SU-DHL-6 (cell line): Measurements from ENCODE around the gene POLD4.

Source experiments
- H2AFZ ChIP-seq: fragments of 200-600 bp; sonication (generic); 2 replicates; pipeline ENCODE4 v1.6.1; 2014; ENCODE audit warnings: low read depth, mild to moderate bottlenecking, moderate library complexity, mixed read lengths, antibody characterized with exemption, low read length; ENCODE audit not compliant: severe bottlenecking
- H3F3A ChIP-seq: fragments of 200-600 bp; shearing (Covaris generic); 2 replicates; pipeline ENCODE4 v1.6.0; 2016; ENCODE audit warnings: antibody characterized with exemption, mild to moderate bottlenecking; ENCODE audit not compliant: insufficient read depth
- H3K27ac ChIP-seq: fragments of 200-600 bp; sonication (generic); 2 replicates; pipeline ENCODE4 v1.5.1; 2016; ENCODE audit warnings: low read depth, mild to moderate bottlenecking, low read length, moderate library complexity, mixed read lengths
- H3K27me3 ChIP-seq: fragments of 200-600 bp; sonication (generic), shearing (Covaris generic); 2 replicates; pipeline ENCODE4 v1.6.0; 2014; ENCODE audit warnings: mild to moderate bottlenecking, low read length
- H3K36me3 ChIP-seq: fragments of 200-600 bp; sonication (generic); 2 replicates; pipeline ENCODE4 v1.6.1; 2014; ENCODE audit warnings: mild to moderate bottlenecking, low read length, mixed read lengths
- H3K4me2 ChIP-seq: fragments of 300-600, 200-600 bp; shearing (Covaris generic), sonication (generic); 2 replicates; pipeline ENCODE4 v1.6.0; 2014; ENCODE audit warnings: low read length, low read depth, mild to moderate bottlenecking; ENCODE audit not compliant: poor library complexity, severe bottlenecking
- H3K4me3 ChIP-seq: fragments of 200-600 bp; sonication (generic); 2 replicates; pipeline ENCODE4 v1.5.1; 2014; ENCODE audit warnings: antibody characterized with exemption, low read length, mild to moderate bottlenecking, mixed read lengths; ENCODE audit not compliant: insufficient read depth, poor library complexity, severe bottlenecking
- H3K79me2 ChIP-seq: fragments of 200-600 bp; sonication (generic); 2 replicates; pipeline ENCODE4 v1.6.1; 2014; ENCODE audit warnings: mild to moderate bottlenecking, low read length, moderate library complexity; ENCODE audit not compliant: insufficient read depth
- H3K9ac ChIP-seq: fragments of 200-600 bp; sonication (generic); 2 replicates; pipeline ENCODE4 v1.7.0; 2014; ENCODE audit warnings: mild to moderate bottlenecking, low read length
- H3K9me2 ChIP-seq: fragments of 200-600 bp; sonication (generic); replicated peaks from 2 replicates; pipeline ENCODE4 v1.6.1; 2014; ENCODE audit warnings: low read length; ENCODE audit not compliant: insufficient read depth
- H3K9me3 ChIP-seq: fragments of 200-600 bp; sonication (generic); 2 replicates; pipeline ENCODE4 v1.6.1; 2014; ENCODE audit warnings: low read length, mixed read lengths; ENCODE audit not compliant: insufficient read depth
- H4K20me1 ChIP-seq: fragments of 200-600 bp; sonication (generic); 2 replicates; pipeline ENCODE4 v1.6.1; 2014; ENCODE audit warnings: low read depth, mild to moderate bottlenecking, antibody characterized with exemption, low read length, moderate library complexity, mixed read lengths
- EZH2phosphoT487 ChIP-seq: fragments of 200-600 bp; sonication (generic), shearing (Covaris generic); conservative IDR thresholded peaks from 2 replicates; pipeline ENCODE4 v1.6.1; 2018; ENCODE audit warnings: mild to moderate bottlenecking, antibody characterized with exemption, low read length, moderate library complexity, mixed read lengths
- TF ChIP-seq, protein P1 (sequence below): fragments of 200-600 bp; sonication (generic); IDR thresholded peaks from one replicate; pipeline ENCODE4 v1.5.1; 2017; ENCODE audit warnings: antibody characterized with exemption, mild to moderate bottlenecking, low read length, moderate library complexity; ENCODE audit not compliant: insufficient read depth, poor library complexity, severe bottlenecking

Gene POLD4

GRCh38 chr11:67309661-67310061 is 43.7 kb downstream of the POLD4 start:
- no peak overlapping the region for H3K27ac ChIP-seq
- H3K9me2 ChIP-seq = no peaks in the 10 kb centered on the region
- no peak overlapping the region for H3K4me2 ChIP-seq
- no peak overlapping the region for H3K4me3 ChIP-seq
- no peaks in the 10 kb centered on the region for H3K9me3 ChIP-seq
- H3K79me2 ChIP-seq = no peaks in the 10 kb centered on the region
- no peak overlapping the region for H3K9ac ChIP-seq
- no peaks in the 10 kb centered on the region for H3F3A ChIP-seq
- H4K20me1 ChIP-seq = no peaks in the 10 kb centered on the region
- TF ChIP-seq EZH2phosphoT487 = no peak
- TF ChIP-seq, protein P1, sequence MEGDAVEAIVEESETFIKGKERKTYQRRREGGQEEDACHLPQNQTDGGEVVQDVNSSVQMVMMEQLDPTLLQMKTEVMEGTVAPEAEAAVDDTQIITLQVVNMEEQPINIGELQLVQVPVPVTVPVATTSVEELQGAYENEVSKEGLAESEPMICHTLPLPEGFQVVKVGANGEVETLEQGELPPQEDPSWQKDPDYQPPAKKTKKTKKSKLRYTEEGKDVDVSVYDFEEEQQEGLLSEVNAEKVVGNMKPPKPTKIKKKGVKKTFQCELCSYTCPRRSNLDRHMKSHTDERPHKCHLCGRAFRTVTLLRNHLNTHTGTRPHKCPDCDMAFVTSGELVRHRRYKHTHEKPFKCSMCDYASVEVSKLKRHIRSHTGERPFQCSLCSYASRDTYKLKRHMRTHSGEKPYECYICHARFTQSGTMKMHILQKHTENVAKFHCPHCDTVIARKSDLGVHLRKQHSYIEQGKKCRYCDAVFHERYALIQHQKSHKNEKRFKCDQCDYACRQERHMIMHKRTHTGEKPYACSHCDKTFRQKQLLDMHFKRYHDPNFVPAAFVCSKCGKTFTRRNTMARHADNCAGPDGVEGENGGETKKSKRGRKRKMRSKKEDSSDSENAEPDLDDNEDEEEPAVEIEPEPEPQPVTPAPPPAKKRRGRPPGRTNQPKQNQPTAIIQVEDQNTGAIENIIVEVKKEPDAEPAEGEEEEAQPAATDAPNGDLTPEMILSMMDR = no peak
- no peaks in the 10 kb centered on the region for H3K27me3 ChIP-seq
- no peaks in the 10 kb centered on the region for H3K36me3 ChIP-seq
- no peak overlapping the region for H2AFZ ChIP-seq

- Histone ChIP-seq H3K9me2 (no peaks in the 10 kb centered on the region), H3K36me3 (no peaks in the 10 kb centered on the region), H3K4me3 (no peak overlapping the region), H3K4me2 (no peak overlapping the region), H3F3A (no peaks in the 10 kb centered on the region), H4K20me1 (no peaks in the 10 kb centered on the region), H3K9me3 (no peaks in the 10 kb centered on the region), H3K27ac (no peak overlapping the region), H3K27me3 (no peaks in the 10 kb centered on the region), H3K79me2 (no peaks in the 10 kb centered on the region), H3K9ac (no peak overlapping the region), H2AFZ (no peak overlapping the region)
- TF ChIP-seq, protein P1 = no peak
- TF ChIP-seq EZH2phosphoT487 = no peak
Measured at GRCh38 chr11:67309166-67309565, 44.2 kb downstream of the POLD4 start.

DNA sequence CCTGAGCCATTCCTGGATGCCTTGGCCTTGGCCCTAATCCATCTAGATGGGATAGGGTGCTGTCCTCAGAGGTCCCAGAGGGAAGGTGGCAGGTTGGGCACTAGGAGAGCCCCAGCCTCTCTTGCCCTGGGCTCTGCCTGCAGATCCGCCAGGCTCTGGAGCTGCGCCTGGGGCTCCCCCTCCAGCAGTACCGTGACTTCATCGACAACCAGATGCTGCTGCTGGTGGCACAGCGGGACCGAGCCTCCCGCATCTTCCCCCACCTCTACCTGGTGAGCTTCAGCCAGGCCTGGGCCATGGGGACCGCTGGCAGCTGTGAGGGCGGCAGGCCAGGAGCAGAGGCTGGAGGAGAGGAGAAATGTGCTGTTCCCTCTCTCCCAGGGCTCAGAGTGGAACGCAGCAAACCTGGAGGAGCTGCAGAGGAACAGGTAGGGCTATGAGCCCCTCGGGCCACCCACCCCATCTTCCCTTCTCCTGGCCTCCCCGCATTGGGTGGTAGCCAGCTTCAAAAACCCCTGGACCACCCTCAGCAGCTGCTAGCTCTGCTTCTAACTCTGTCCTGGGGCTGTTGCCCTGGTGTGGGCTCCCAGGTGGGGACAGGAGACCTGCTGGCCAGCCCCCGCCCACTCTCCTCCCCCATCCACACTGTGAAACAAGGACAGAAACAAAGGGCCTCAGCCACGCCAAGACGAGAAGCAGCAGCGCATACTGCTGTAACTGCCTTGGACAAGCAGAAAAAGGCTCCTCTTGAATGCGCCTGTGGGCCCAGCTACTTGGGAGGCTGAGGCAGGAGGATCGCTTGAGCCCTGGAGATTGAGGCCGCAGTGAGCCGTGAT is 45.1 kb downstream of the POLD4 start:
- Histone ChIP-seq H4K20me1 (no peaks in the 10 kb centered on the region), H3K36me3 (no peaks in the 10 kb centered on the region), H3K27ac (no peak overlapping the region)

More for the DNA sequence above, 45.1 kb downstream of the POLD4 start:
- H2AFZ ChIP-seq = no peak overlapping the region
- H3K79me2 ChIP-seq = no peaks in the 10 kb centered on the region
- no peaks in the 10 kb centered on the region for H3F3A ChIP-seq
- H3K9me2 ChIP-seq = no peaks in the 10 kb centered on the region
- no peak overlapping the region for H3K4me2 ChIP-seq
- no peaks in the 10 kb centered on the region for H3K27me3 ChIP-seq
- no peak overlapping the region for H3K4me3 ChIP-seq
- H3K9me3 ChIP-seq = no peaks in the 10 kb centered on the region
- H3K9ac ChIP-seq = no peak overlapping the region
- TF ChIP-seq, protein P1 = no peak
- no peak for TF ChIP-seq EZH2phosphoT487
